Neural cell (in vitro differentiated cells): ENCODE results near the gene ANKMY1. TPM values are rescaled to one million over a fixed set of nuclear protein-coding genes. Genes with fewer than 3 reads are reported as not detected.

ENCODE experiments used
- H2AFZ ChIP-seq: fragments of 200-600, 300-800 bp; sonication (generic), shearing (Covaris generic); 2 replicates; pipeline ENCODE4 v1.6.0; 2014; ENCODE audit warnings: low read depth, mild to moderate bottlenecking, antibody characterized with exemption, low read length, moderate library complexity
- H3F3A ChIP-seq: fragments of 200-600 bp; shearing (Covaris generic); 2 replicates; pipeline ENCODE4 v1.6.1; 2016; ENCODE audit warnings: mild to moderate bottlenecking, moderate library complexity, mixed read lengths, antibody characterized with exemption, low read length; ENCODE audit not compliant: insufficient read depth, poor library complexity, severe bottlenecking
- H3K27ac ChIP-seq: fragments of 200-600, 300-800 bp; sonication (generic), shearing (Covaris generic); 2 replicates; pipeline ENCODE4 v1.5.1; 2014; ENCODE audit warnings: mild to moderate bottlenecking, low read length, moderate library complexity
- H3K27me3 ChIP-seq: fragments of 300-800, 200-600 bp; sonication (generic), shearing (Covaris generic); 2 replicates; pipeline ENCODE4 v1.6.0; 2014; ENCODE audit warnings: mild to moderate bottlenecking, low read depth, low read length, moderate library complexity; ENCODE audit not compliant: insufficient read depth
- H3K36me3 ChIP-seq: fragments of 300-800, 200-600 bp; sonication (generic), shearing (Covaris generic); 2 replicates; pipeline ENCODE4 v1.5.1; 2014; ENCODE audit warnings: mild to moderate bottlenecking, antibody characterized with exemption, low read length, moderate library complexity; ENCODE audit not compliant: insufficient read depth
- H3K4me2 ChIP-seq: fragments of 300-800, 200-600 bp; sonication (generic), shearing (Covaris generic); 2 replicates; pipeline ENCODE4 v1.6.0; 2014; ENCODE audit warnings: mild to moderate bottlenecking, low read length
- H3K4me3 ChIP-seq: fragments of 300-800, 200-600 bp; sonication (generic), shearing (Covaris generic); 2 replicates; pipeline ENCODE4 v1.5.1; 2014; ENCODE audit warnings: mild to moderate bottlenecking, low read length, moderate library complexity
- H3K79me2 ChIP-seq: fragments of 200-600 bp; shearing (Covaris generic); replicated peaks from 2 replicates; pipeline ENCODE4 v1.6.0; 2014; ENCODE audit warnings: mild to moderate bottlenecking, low read length, moderate library complexity; ENCODE audit not compliant: insufficient read depth
- H3K9ac ChIP-seq: fragments of 300-800, 200-600 bp; sonication (generic), shearing (Covaris generic); 2 replicates; pipeline ENCODE4 v1.6.1; 2016; ENCODE audit warnings: mild to moderate bottlenecking, low read length, mixed read lengths
- H3K9me2 ChIP-seq: fragments of 200-600 bp; shearing (Covaris generic); 2 replicates; pipeline ENCODE4 v1.6.1; 2016; ENCODE audit warnings: mild to moderate bottlenecking, low read length, mixed read lengths; ENCODE audit not compliant: insufficient read depth
- H3K9me3 ChIP-seq: fragments of 200-600, 300-800 bp; sonication (generic), shearing (Covaris generic); 2 replicates; pipeline ENCODE4 v1.6.1; 2016; ENCODE audit warnings: mild to moderate bottlenecking, mixed run types, low read length, moderate library complexity, mixed read lengths
- H4K20me1 ChIP-seq: fragments of 200-600 bp; shearing (Covaris generic); 2 replicates; pipeline ENCODE4 v1.6.1; 2016; ENCODE audit warnings: mild to moderate bottlenecking, mixed run types; ENCODE audit not compliant: insufficient read depth
- EP300 ChIP-seq: fragments of 450-650 bp; conservative IDR thresholded peaks from 2 replicates; pipeline ENCODE4 v1.6.1; 2014; ENCODE audit warnings: antibody characterized with exemption, mild to moderate bottlenecking, moderate library complexity; ENCODE audit not compliant: poor library complexity, severe bottlenecking
- EZH2 ChIP-seq: fragments of 200-600, 300-800 bp; shearing (Covaris generic), sonication (generic); IDR thresholded peaks from 2 replicates; pipeline ENCODE4 v1.6.1; 2014; ENCODE audit warnings: antibody characterized with exemption, low read length, borderline replicate concordance, mild to moderate bottlenecking; ENCODE audit not compliant: insufficient read depth, poor library complexity, severe bottlenecking
- MXI1 ChIP-seq: fragments of 450-650 bp; conservative IDR thresholded peaks from 2 replicates; pipeline ENCODE4 v1.6.1; 2014; ENCODE audit warnings: antibody characterized with exemption, mild to moderate bottlenecking; ENCODE audit not compliant: poor library complexity, severe bottlenecking
- POLR2AphosphoS5 ChIP-seq: IDR thresholded peaks from 2 replicates; pipeline ENCODE4 v1.6.1; 2012
- RAD21 ChIP-seq: fragments of 450-650 bp; conservative IDR thresholded peaks from 2 replicates; pipeline ENCODE4 v1.6.1; 2014; ENCODE audit warnings: antibody characterized with exemption, mild to moderate bottlenecking, moderate library complexity
- TAF1 ChIP-seq: IDR thresholded peaks from 2 replicates; pipeline ENCODE4 v1.6.1; 2012; ENCODE audit warnings: low read depth
- polyA plus RNA-seq: library from polyadenylated mRNA; depleted of rRNA; stranded (reverse); fragments of >200 nt; gene quantifications from 2 replicates; pipeline ENCODE4 v1.2.3, GENCODE V29; 2014
- TF ChIP-seq, protein P1 (sequence below): IDR thresholded peaks from 2 replicates; pipeline ENCODE4 v1.6.1; 2012; ENCODE audit warnings: borderline replicate concordance
- TF ChIP-seq, protein P2 (sequence below): fragments of 450-650 bp; IDR thresholded peaks from 2 replicates; pipeline ENCODE4 v1.5.1; 2014; ENCODE audit warnings: antibody characterized with exemption, mild to moderate bottlenecking, moderate library complexity; ENCODE audit not compliant: poor library complexity, severe bottlenecking

ANKMY1 gene
- polyA plus RNA-seq, 1 donor from 2014 or later = 6.6 TPM

DNA sequence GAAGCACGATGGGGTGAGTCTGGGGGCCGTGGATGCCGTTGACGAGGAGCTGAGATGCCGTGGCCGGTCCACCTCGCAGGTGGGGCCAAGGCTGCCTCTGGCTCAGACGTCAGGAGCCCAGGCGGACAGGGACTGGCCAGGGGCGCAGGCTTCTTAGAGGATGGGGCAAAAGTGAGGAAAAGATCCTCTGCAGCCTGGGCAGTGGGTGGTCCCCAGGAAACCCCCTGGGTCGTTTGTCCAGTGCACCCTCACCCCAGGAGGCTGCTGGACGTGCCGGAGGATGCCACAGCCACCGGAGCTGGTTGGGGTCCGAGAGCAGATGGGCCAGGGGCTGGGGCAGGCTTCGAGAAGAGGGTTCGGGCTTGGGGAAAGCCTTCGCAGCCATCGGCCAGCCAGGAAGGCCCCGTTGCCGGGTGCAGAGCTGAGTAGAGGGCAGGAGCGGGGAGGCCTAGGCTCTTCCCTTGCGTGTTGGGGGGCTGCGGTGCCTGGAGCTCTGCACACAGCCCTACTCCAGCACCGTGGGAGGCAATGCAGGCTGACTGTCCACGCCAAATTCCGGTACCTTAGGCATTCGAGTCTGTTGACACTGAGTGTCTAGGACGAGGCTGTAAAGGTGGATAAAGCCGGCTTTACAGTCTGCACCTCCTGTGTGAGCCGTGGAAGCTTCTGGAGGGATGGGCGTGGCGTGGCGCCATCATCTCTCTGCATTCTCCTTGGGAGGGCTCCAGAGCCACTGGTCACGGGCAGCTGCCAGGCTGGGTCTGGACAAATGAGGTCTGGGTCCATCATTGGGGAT lies 103.5 kb downstream of the ANKMY1 start:
- H3K79me2 ChIP-seq = peaks cover 51% of the 10 kb centered on the region
- no peak overlapping the region for H2AFZ ChIP-seq
- H3F3A ChIP-seq = no peaks in the 10 kb centered on the region
- no peaks in the 10 kb centered on the region for H3K36me3 ChIP-seq
- no peaks in the 10 kb centered on the region for H4K20me1 ChIP-seq
- peak overlapping the region; percentile 90 for H3K4me2 ChIP-seq
- H3K4me3 ChIP-seq = peak overlapping the region; percentile 93
- H3K9me3 ChIP-seq = no peaks in the 10 kb centered on the region
- peak overlapping the region; percentile 96 for H3K9ac ChIP-seq
- H3K27ac ChIP-seq = peak overlapping the region; percentile 95
- H3K27me3 ChIP-seq = no peaks in the 10 kb centered on the region
- H3K9me2 ChIP-seq = no peaks in the 10 kb centered on the region
- TF ChIP-seq EP300 (no peak), POLR2AphosphoS5 (no peak), EZH2 (no peak), TAF1 (peak; percentile 53)
- TF ChIP-seq, protein P1, sequence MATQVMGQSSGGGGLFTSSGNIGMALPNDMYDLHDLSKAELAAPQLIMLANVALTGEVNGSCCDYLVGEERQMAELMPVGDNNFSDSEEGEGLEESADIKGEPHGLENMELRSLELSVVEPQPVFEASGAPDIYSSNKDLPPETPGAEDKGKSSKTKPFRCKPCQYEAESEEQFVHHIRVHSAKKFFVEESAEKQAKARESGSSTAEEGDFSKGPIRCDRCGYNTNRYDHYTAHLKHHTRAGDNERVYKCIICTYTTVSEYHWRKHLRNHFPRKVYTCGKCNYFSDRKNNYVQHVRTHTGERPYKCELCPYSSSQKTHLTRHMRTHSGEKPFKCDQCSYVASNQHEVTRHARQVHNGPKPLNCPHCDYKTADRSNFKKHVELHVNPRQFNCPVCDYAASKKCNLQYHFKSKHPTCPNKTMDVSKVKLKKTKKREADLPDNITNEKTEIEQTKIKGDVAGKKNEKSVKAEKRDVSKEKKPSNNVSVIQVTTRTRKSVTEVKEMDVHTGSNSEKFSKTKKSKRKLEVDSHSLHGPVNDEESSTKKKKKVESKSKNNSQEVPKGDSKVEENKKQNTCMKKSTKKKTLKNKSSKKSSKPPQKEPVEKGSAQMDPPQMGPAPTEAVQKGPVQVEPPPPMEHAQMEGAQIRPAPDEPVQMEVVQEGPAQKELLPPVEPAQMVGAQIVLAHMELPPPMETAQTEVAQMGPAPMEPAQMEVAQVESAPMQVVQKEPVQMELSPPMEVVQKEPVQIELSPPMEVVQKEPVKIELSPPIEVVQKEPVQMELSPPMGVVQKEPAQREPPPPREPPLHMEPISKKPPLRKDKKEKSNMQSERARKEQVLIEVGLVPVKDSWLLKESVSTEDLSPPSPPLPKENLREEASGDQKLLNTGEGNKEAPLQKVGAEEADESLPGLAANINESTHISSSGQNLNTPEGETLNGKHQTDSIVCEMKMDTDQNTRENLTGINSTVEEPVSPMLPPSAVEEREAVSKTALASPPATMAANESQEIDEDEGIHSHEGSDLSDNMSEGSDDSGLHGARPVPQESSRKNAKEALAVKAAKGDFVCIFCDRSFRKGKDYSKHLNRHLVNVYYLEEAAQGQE = peak; percentile 34
- TF ChIP-seq, protein P2, sequence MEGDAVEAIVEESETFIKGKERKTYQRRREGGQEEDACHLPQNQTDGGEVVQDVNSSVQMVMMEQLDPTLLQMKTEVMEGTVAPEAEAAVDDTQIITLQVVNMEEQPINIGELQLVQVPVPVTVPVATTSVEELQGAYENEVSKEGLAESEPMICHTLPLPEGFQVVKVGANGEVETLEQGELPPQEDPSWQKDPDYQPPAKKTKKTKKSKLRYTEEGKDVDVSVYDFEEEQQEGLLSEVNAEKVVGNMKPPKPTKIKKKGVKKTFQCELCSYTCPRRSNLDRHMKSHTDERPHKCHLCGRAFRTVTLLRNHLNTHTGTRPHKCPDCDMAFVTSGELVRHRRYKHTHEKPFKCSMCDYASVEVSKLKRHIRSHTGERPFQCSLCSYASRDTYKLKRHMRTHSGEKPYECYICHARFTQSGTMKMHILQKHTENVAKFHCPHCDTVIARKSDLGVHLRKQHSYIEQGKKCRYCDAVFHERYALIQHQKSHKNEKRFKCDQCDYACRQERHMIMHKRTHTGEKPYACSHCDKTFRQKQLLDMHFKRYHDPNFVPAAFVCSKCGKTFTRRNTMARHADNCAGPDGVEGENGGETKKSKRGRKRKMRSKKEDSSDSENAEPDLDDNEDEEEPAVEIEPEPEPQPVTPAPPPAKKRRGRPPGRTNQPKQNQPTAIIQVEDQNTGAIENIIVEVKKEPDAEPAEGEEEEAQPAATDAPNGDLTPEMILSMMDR = no peak

DNA sequence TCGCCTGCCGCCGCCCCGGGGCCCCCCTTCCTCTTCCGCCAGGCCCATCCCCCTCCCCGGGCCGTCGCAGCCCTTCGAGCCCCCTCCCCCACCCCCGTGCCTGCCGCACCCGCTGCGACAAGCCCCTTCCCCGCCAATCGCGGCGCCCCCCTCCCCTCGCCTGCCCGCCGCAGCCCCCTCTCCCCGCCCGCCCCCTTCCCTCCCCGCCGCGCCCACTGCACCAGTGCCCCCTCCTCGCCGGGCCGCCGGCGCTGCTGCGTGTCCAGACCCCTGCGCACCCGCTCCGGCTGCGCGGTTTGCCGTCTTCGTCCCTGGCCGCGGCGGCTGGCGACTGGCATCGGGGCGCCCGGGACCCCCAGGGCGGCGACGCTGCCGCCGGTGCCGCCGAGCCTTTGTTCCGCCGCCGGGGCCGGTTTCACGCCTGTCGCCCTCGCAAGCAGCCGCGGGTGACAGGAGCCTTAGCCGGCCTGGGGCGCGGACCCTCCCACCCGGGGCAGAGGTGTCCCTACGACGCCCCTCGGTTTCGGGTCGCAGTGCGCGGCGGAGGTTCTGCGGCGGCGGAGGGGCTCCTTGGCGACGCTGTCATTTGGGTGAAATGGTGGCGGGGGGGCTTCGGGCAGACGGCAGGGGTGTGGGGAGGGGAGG lies 104.2 kb downstream of the ANKMY1 start:
- no peaks in the 10 kb centered on the region for H3K9me2 ChIP-seq
- peak; percentile 43 for TF ChIP-seq EP300
- TF ChIP-seq, protein P2 = no peak
- TF ChIP-seq, protein P1 = peak; percentile 13
- peak; percentile 54 for TF ChIP-seq MXI1
- no peak for TF ChIP-seq RAD21
- peak; percentile 70 for TF ChIP-seq POLR2AphosphoS5
- H3K9me3 ChIP-seq = no peaks in the 10 kb centered on the region
- no peaks in the 10 kb centered on the region for H3F3A ChIP-seq
- no peaks in the 10 kb centered on the region for H3K27me3 ChIP-seq
- peak overlapping the region; percentile 95 for H3K27ac ChIP-seq
- no peaks in the 10 kb centered on the region for H4K20me1 ChIP-seq
- H3K4me2 ChIP-seq = peak overlapping the region; percentile 90
- H3K36me3 ChIP-seq = no peaks in the 10 kb centered on the region
- H3K4me3 ChIP-seq = peak overlapping the region; percentile 93
- H2AFZ ChIP-seq = no peak overlapping the region
- H3K9ac ChIP-seq = peak overlapping the region; percentile 96
- H3K79me2 ChIP-seq = peaks cover 57% of the 10 kb centered on the region
